K562 (cell line): ENCODE results near the gene HLA-DOB. TPM values are rescaled to one million over a fixed set of nuclear protein-coding genes. Genes with fewer than 3 reads are reported as not detected.

Source experiments
- CEBPZ ChIP-seq: fragments of 150-350 bp; IDR thresholded peaks from 2 replicates; pipeline ENCODE4 v1.6.1; 2014; ENCODE audit warnings: low read depth, mild to moderate bottlenecking, low read length, borderline replicate concordance
- CLOCK ChIP-seq: fragments of 250-450 bp; sonication (Bioruptor Pico); IDR thresholded peaks from 2 replicates; pipeline ENCODE4 v1.4.0; 2020; ENCODE audit warnings: mild to moderate bottlenecking, moderate library complexity, borderline replicate concordance
- CREB1 ChIP-seq, 2 experiments: sonication (generic) in 1 of 2; formaldehyde crosslinking in 1 of 2; IDR thresholded peaks; 2 replicates each; pipeline versions ENCODE4 v1.6.1 to v1.8.0; 2012 to 2022; ENCODE audit warnings: inconsistent platforms in 1 of 2, mild to moderate bottlenecking in 1 of 2, missing genetic modification reagents in 1 of 2, moderate library complexity in 1 of 2
- KDM5B ChIP-seq: fragments of 200-600 bp; sonication (generic); IDR thresholded peaks from 2 replicates; pipeline ENCODE4 v1.6.1; 2012; ENCODE audit warnings: low read depth, mild to moderate bottlenecking, moderate library complexity, low read length, control low read depth, inconsistent platforms; ENCODE audit not compliant: insufficient replicate concordance
- MEF2D ChIP-seq: conservative IDR thresholded peaks from 2 replicates; pipeline ENCODE4 v1.6.1; 2016; ENCODE audit warnings: low read depth, missing genetic modification characterization, missing compliant biosample characterization
- MYBL2 ChIP-seq, 2 experiments: fragments of 450-650 bp in 1 of 2; sonication (generic) in 1 of 2; formaldehyde crosslinking in 1 of 2; IDR thresholded peaks; 2 replicates each; pipeline versions ENCODE4 v1.6.1 to v1.8.1; 2017 to 2022; ENCODE audit warnings: borderline replicate concordance in 1 of 2, inconsistent platforms in 1 of 2, low read depth in 1 of 2, mild to moderate bottlenecking in 1 of 2, missing genetic modification reagents in 1 of 2, moderate library complexity in 1 of 2
- NRF1 ChIP-seq, 2 experiments: fragments of 450-650 bp; IDR thresholded peaks in 1 of 2; conservative IDR thresholded peaks in 1 of 2; 2 replicates each; pipeline ENCODE4 v1.6.1; 2014; ENCODE audit warnings: mild to moderate bottlenecking in 2 of 2
- PML ChIP-seq: IDR thresholded peaks from 2 replicates; pipeline ENCODE4 v1.6.1; 2012; ENCODE audit warnings: low read length, inconsistent platforms
- POLR2AphosphoS2 ChIP-seq: IDR thresholded peaks from 2 replicates; pipeline ENCODE4 v1.6.1; 2012; ENCODE audit warnings: low read length, improper control_type of control experiment
- RFX5 ChIP-seq: IDR thresholded peaks from 2 replicates; pipeline ENCODE4 v1.6.1; 2011; ENCODE audit warnings: low read depth, mild to moderate bottlenecking, improper control_type of control experiment, low read length
- SIN3A ChIP-seq, 2 experiments: fragments of 150-350 bp in 1 of 2; IDR thresholded peaks; 2 replicates each; pipeline ENCODE4 v1.6.1; 2011 to 2016; ENCODE audit warnings: borderline replicate concordance in 2 of 2, low read depth in 2 of 2, low read length in 2 of 2, mild to moderate bottlenecking in 2 of 2, moderate library complexity in 2 of 2; ENCODE audit not compliant: control insufficient read depth in 1 of 2
- SREBF1 ChIP-seq: fragments of 150-350 bp; IDR thresholded peaks from 2 replicates; pipeline ENCODE4 v1.6.1; 2014; ENCODE audit warnings: antibody characterized with exemption, low read depth, low read length, borderline replicate concordance
- ZNF232 ChIP-seq: sonication (generic); formaldehyde crosslinking; IDR thresholded peaks from 2 replicates; pipeline ENCODE4 v1.8.0; 2022; ENCODE audit warnings: mild to moderate bottlenecking, missing genetic modification reagents
- ZNF253 ChIP-seq: fragments of 250-450 bp; sonication (Bioruptor Pico); conservative IDR thresholded peaks from 2 replicates; pipeline ENCODE4 v1.6.1; 2021; ENCODE audit warnings: mild to moderate bottlenecking
- ZNF512 ChIP-seq: IDR thresholded peaks from 2 replicates; pipeline ENCODE4 v1.6.1; 2016; ENCODE audit warnings: missing genetic modification characterization, missing compliant biosample characterization
- ZNF561 ChIP-seq: fragments of 450-650 bp; formaldehyde crosslinking; conservative IDR thresholded peaks from 2 replicates; pipeline ENCODE4 v1.4.0; 2020; ENCODE audit warnings: mild to moderate bottlenecking, moderate library complexity
- ZNF644 ChIP-seq: fragments of 200-800 bp; sonication (Bioruptor generic); IDR thresholded peaks from 2 replicates; pipeline ENCODE4 v1.6.1; 2016; ENCODE audit warnings: low read depth, missing genetic modification characterization, missing compliant biosample characterization
- polyA plus RNA-seq, 8 experiments: library from polyadenylated mRNA; depleted of rRNA in 4 of 8; stranded (reverse) in 5 of 8; unstranded in 3 of 8; fragments of >200 nt; fragmentation: Nextera tagmentation in 2 of 8; fragmentation: Illumina TruSeq in 1 of 8; extraction: Ambion mirVana in 2 of 8; extraction: Trizol in 1 of 8; gene quantifications; 2 replicates each; pipeline versions ENCODE4 v1.2.1 to v1.2.3, GENCODE V29; 2011 to 2014; ENCODE audit warnings: inconsistent platforms in 1 of 8, missing spikeins in 1 of 8
- total RNA-seq, 7 experiments: library from RNA; depleted of rRNA in 6 of 7; stranded (reverse); fragments of >200 nt in 6 of 7; fragmentation: Illumina TruSeq in 2 of 7; extraction: Trizol in 2 of 7; gene quantifications; 2 replicates each; pipeline versions ENCODE4 v1.2.1 to v1.2.3, GENCODE V29; 2011 to 2021; ENCODE audit warnings: low replicate concordance in 1 of 7

Gene HLA-DOB
- total and polyA plus RNA-seq, 9 of the 15 experiments (the other 6 are each of a cell fraction or from before 2014, with no cell fraction given), result 1.2 to 4.0 (median 2.5) TPM

- TF ChIP-seq CEBPZ (no peak), KDM5B (peak; percentile 54), CREB1 (IDR thresholded peaks at IDR 0.05) (peak; percentile 95), CREB1 (CRISPR knock-in tag; IDR thresholded peaks at IDR 0.05) (peak; percentile 99), CLOCK (CRISPR knock-in tag) (no peak), SIN3A (IDR thresholded peaks at IDR 0.05; ENCODE audit: borderline replicate concordance in 2 of 2, control insufficient read depth in 1 of 2, low read depth in 2 of 2, low read length in 2 of 2) (peak in 1 of 2 experiments; percentile 52; a peak in 1 of 4 replicates), ZNF253 (CRISPR knock-in tag) (no peak), SREBF1 (no peak), ZNF644 (tag) (no peak), PML (0 out of 2 replicates have a peak, but pooled peaks have one; percentile 29), ZNF561 (CRISPR knock-in tag) (no peak), POLR2AphosphoS2 (no peak), RFX5 (peak; percentile 99), NRF1 (conservative IDR thresholded peaks at IDR 0.05 in 1 of 2, IDR thresholded peaks at IDR 0.05 in 1 of 2) (peak; percentile 87 to 89), MYBL2 (IDR thresholded peaks at IDR 0.05; ENCODE audit: low read depth) (no peak), MYBL2 (CRISPR knock-in tag; IDR thresholded peaks at IDR 0.05; ENCODE audit: borderline replicate concordance) (no peak), MEF2D (tag) (peak; percentile 86), ZNF512 (tag) (no peak), ZNF232 (CRISPR knock-in tag) (peak; percentile 75; the same call in 1 of the 2 replicates)
These were observed 37.0 kb upstream of the HLA-DOB start, which contains the start of the genes PSMB9 and TAP1 (continued) for GRCh38 chr6:32853541-32854375.
